HG03108 (cell line): ENCODE measurements around the gene EEFSEC.

ENCODE experiments used
- ATAC-seq: cut with Tn5 transposase; IDR thresholded peaks from one replicate; pipeline ENCODE4 v1.9.1; 2021; ENCODE audit warnings: moderate library complexity; ENCODE audit not compliant: unreplicated experiment

Gene EEFSEC

DNA sequence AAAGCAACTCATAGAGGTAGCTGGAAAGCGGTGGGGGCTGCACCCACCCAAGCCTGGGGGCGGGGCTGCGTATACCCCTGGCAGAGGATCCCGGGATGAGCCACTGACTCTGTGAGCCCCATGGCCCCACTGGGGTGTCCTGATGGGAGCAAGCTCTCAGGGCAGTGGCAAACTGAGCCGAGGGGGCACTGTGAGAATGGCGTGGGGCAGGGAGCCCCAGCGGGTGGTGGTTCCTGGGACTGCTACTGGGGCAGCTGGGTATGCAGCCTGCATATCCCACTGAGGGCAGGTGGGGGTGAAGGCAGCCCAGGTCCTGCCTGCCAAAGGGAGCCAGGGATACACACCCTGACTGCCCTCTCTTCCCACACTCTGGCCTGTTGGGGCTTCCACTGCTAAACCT, 254.0 kb downstream of the EEFSEC start:
- ATAC-seq = no peak

DNA sequence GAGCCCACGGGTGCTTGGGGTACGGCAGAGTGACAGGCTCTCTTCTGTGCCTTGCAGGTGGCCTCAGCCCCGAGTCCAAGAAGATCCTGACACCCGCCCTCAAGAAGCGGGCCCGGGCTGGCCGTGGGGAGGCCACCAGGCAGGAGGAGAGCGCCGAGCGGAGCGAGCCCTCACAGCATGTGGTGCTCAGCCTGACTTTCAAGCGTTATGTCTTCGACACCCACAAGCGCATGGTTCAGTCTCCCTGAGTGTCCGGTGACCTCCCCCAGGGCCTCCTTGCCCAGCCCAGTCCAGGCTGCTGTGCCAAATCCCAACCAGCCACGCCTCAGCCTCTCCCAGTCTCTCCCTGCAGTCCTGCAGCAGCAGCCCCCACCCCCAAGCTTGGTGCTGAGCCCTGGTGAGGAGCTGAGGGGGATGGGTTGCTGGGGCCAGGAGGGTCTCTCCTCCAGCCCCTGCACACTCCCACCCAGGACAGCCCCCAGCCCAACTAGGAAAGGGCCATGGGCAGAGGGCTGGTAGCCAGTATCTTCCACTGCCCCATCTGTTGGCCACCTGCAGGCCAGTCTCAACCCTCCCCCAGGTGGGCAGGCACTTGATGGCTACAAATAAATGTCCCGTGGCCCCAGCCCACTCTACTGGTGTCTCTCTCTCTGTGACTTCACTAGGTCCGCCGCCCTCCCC, 254.9 kb downstream of the EEFSEC start:
- no peak for ATAC-seq

DNA sequence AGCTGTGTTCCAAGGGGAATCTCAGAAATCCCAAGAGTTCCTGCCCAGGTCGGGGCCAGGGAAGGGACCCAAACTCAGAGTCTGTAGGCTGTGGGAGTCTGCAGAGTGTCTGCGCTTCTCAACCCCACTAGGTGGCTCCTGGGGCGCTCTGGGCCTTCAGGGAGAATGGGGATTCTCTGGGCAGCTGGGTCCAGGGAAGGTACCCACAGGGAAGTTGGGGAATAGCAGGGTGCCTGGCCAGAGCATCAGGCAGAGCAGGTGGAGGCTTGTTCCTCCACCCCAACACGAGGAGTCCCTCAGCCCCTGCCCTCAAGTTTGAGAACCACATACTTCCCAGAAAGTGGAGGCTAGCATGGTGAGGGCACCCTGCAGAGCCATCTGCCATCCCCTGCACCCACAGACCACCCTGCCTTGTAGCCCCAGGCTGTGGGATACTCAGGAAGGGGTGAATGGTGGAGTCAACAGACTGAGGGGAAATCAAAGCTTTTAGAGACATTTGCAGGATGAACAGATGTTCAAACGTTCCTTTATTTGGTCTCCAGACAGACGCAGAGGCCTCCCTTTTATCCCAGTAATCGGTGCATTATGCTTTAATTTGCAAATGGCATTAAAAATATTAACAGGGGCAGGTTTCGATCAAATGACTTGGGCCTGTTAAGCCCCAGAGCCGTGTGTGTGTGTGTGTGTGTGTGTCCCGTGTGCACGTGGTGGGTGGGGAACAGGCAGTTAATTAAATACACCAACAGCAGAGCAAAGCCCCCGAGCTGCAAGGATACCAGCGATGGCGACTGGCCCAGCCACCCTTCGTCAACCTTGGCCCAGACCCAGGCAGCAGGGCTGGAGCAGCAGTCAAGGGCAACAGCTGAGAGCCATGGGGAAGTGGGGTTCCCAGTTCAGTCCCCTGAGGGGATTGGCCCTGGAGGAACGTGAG, 255.7 kb downstream of the EEFSEC start:
- ATAC-seq = no peak

DNA sequence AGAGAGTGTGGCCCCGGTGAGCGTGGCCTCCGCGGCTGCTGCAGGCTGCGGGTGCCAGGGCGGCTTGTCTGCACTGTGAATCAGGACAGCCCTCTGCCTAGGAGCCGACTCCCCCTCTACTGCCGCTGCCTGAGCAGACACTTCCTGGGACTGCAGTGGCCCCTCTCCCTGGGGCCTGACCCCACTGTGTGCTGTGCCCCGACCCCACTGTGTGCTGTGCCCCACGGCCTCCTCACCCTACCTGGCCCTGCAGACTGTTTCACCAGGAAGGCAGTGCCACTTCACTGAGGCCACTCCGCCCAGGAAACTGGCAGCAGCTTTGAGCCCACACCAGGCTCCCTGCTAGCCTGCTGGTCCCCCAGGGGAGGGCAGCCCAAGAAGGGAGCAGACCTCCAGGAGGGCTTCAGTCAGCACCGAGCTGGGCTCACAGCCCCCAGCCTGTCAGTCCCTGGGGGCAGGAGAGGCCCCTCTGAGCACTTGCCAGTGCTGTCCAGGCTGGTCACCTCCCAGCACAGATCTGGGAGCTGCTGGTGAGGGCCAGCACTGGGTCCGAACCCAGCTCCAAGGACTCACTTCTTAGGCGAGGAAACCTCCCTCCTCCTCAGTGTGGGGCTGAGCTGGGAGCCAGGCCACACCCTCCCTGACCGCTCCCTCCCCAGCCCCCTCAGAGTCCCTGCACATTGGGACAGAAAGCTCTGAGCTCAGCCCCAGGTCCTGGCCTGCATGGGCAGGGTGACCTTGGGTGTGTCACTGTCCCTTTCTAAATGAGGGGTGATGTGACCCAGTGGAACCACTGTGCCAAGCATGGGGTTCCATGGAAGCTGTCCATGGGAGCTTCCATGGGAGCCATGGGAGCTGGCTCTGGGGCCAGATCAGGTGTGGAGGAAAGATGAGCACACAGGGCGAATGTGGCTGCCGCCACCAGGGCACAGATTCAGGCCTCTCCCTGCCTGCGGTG, 256.6 kb downstream of the EEFSEC start:
- no peak for ATAC-seq

DNA sequence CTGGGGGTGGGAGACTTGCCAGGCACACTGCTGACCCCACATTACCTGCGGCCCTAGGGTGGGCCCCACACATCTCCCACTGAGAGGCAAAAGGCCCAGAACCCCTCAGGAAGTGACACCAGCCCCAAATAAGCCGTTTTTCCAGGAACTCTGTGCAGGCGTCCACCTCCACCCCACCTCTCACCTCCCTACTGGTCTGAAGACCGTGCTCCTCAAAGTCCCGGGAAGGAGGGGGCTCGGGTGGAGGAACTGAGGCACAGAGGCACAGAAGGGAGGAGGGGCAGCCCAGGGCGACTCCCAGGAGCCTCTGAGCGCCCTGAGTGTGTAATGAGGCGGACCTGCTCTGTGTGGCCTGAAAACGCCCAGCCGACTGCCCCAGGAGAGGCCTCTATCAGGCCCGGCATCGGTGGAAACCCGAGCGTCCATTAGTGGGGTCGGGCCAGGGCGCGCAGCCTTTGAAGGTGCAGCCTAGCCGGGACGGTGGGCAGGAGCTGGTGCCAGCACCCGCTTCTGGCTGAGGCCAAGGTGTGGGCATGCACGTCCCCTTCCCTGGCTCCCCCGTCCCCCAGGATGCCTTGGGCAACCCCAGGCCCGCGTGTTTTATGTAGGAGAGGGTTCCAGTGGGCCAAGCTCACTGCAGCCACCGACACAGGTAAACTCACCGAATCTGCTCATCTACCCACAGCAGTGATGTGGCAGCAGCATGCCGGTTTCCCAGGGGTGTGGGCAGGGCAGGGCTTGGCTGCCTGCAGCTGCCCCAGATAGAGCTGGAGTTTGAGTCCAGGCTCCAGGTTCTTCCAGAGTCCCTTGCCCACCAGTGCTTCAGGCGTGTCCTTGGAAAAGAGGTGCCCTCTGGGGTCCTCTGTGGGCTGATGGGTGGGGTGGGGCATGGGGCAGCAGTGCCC, 257.6 kb downstream of the EEFSEC start:
- ATAC-seq = no peak

DNA sequence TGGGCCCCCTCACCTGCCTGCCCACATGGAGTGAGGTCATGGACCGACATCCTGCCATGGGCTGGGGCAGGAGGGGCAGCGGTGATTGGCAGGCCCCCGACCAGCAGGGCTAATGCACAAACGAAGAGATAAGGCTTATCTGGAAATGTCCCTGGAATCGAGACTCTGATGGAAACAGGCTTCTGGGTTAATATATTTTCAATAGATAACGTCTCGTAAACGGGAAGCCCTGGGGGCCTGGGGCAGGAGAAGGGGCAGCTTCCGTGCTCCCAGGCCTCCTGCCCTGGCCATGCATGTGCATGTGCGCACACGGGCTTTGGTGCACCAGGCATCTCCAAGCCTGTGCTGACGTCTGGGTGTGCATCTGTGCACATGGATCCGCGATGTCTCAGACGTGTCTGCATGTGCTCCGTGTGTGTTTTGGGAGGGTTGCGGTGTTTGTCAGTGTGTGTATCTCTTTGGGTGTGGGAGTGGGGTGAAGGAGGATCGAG, 258.3 kb downstream of the EEFSEC start:
- ATAC-seq = no peak

DNA sequence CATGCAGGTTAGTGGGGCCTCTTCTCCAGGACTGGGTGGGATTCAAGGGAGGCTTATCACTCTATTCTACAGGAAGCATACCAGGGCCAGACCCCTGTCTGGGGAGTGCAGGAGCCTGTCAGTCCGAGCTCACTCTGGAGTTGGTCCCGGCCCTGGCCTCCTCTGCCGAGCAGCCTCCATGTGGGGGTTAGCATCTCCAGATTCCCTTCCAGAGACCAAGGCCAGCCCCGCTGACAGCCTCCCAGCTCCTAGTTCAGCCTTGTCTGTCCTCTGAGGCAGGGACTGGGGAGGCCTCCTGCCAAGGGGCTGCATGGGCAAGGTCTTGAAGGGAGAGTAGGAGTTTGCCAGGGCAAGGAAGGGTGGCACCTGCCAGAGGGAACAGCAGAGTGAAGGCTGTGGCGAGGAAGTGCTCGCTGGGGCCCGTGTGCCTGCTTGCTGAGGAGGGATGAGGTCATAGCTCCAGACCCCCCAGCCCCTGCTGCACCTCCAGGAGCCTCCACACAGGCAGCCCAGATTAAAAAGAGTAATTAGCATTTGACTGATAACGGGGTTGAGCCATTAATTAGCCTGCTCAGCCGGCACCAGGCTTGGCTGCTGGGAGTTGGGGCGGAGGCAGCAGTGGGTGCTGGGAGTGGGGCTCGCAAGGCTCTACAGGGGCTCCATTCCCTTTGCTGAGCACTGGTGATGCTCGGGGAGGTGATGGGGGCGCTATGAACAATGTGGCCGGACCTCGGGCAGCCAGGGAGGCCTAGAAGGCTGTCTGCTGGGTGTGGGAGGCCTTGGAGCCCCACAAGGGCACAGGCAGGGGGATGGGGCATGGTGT, 259.1 kb downstream of the EEFSEC start:
- ATAC-seq = no peak

DNA sequence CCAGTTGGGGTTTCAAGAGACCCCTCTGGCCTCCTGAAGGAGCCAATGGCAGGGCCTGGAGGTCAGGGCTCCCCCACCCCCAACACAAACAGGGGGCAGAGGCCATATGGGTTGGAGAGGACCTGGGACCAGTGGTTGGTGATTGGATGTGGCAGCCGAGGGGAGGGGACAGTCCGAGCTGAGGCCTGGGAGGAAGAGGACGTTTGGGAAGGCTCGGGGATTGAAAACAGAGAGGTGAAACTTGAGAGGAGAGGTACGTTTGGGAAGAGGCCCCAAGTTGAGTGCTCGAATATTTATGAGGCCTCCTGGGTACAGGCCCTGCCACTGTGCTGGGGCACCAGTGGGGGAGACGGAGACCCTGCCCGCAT, 259.7 kb downstream of the EEFSEC start:
- no peak for ATAC-seq

DNA sequence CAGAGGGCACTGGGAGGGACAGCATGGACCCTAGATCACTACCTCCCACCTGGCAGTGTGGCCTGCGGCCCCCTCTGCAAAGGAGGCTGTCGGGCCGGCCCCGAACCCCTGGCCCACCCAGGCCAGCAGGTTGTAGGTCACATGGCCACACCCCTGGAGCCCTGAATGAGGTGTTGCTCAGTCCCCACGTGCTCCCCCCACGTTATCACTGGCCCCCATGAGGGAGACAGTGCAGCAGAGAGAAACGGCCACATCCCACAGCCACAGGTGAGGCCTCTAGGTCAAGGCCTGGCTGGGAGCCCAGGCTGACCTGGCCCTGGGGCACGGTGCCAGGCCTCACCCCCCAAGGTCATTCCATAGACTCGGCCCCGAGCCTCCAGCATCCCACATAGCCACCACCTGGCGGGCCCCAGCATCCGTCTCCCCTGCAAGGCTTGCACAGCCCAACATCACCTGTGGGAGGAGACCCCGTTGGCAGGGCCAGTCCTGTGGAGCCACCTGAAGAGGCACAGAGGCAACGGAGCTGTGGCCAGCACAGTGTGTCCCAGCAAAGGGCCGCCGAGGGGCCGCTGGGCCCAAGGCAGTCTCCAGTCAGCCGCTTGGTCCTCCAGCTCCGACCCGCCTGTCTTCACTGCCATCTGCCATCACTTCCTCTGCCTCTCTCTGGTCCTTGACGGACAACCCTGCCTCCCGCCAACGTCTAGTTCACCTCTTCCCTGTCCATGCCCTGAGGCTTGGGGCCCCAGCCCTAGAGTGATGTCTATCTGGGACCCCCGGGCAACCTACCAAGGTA, 260.3 kb downstream of the EEFSEC start:
- no peak for ATAC-seq

DNA sequence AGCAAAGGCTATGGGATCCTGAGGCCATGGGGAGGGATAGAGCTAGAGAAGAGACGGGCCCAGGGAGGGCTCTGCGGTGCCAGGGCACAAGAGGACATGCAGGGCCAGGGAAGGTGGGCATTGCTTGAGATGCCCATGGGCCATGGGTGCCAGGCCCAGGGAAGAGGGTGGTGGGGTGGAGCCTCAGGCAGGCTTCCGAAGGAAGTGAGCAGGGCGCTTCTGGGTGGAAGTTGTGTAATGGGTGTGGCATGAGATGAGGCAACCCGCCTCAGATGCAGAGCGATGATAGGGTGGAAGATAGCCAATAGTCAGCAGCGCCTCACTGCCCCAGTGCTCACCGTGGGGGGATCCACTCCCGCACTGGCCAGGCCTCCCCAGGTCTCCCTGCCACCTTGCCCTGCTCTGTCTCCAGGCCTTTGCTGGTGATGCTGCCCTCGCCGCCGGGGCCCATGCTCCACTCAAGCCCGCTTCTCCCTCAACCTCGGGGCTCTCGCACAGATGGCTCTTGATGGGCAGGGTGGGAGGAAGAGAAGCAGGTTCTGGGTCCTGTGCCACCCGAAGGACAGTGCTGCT, 262.0 kb downstream of the EEFSEC start:
- no peak for ATAC-seq

DNA sequence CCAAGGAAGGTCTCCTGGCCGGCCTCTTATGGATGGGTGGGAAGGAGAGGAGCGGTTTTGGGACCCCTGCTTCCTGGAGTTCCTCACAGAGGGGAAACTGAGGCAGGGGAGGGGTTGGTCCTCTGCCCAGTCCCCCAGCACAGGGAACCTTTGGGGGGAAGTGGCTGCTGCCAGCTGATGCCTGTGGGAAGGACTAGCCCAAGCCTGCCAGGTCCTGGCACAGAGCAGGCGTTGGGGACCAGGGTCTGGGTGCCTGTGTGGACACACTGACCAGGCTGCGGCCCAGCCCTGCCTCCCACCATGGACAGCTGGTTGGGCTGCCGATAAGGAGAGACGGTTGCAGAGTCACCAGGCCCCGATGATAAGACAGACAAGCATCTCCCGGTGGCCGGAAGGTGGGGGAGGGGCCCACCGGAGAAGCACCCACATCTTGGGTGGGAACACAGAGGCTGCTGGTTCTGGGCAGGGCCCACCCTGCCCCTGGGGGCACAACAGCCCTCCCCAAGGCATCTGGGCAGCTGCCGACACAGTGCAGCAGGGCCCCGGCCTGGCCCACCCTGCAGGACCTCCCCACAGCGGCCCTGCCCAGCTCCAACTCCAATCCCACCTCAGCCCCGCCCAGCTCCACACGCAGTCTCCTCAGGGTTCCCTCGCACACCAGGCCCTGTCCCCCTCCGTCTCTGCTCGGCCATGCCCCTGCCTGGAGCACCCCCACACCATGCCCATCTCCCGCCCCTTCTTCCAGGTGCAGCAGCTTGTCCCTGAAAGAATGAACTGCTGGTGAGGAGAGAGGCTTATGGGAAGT, 262.7 kb downstream of the EEFSEC start:
- ATAC-seq = no peak

DNA sequence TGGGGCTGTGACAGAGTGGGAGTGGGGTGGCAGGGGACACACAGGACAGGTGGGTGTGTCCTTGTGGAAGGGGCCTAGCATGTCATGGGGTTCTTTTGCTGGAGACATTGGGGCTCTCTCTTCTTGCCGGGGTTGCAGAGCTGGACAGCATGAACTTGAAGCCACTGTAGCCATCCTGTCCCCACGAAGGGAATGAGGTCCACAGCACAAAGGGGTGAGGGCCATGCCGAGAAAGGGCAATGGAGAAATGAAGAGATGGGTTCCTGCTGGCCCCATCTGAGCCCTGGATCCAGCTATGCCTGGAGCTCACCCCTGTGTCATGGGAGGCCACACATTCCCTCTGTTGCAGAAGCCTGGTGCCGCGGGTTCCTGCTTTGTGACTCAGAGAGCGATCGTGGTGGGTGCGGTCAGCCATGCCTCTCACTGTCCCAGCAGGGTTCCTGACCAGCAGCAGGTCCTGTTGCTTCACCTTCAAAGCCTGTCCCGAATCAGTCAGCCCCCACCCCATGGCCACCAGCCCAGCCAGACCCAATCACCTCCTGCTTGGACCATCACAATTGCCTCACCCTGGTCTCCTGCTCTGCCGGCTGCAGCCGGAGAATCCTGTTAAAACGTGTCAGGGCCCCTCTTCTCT, 263.4 kb downstream of the EEFSEC start:
- ATAC-seq = no peak

DNA sequence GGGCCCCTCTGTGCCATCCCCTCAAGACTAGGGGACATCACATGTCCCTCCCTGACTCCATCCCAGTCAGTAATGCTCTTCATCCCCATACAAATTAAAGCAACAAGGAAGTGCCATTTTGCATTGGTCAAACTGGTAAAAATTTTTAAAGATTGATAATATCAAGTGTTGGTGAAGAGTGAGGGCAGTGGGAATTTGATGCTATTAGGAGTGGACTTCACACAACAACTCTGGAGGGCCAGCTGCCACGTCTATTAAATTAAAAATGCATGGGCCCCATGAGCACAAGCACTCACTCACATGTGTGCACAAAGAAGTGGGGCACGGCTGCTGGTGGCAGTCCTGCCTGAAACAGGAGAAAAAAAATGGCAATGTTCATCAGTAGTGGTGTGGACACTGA, 265.6 kb downstream of the EEFSEC start:
- ATAC-seq = no peak

DNA sequence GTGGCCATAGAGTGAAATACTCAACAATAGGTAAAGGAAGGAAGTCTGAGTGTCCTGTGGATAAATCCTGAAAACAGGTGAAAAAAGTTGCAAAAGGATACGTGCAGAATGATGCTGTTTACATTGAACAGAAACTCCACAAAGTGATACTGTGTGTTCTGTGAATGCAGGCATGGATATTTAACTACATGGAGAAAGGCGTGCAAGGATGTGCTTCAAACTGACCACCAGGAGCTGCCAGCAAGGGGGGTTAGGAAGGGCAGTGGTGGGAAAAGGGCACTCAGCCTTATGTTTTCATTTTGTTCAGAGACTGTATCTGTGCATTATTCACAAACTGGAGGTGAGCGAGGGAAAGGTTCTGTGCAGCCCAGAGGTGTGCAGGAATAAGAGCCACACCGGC, 266.0 kb downstream of the EEFSEC start:
- ATAC-seq = no peak

DNA sequence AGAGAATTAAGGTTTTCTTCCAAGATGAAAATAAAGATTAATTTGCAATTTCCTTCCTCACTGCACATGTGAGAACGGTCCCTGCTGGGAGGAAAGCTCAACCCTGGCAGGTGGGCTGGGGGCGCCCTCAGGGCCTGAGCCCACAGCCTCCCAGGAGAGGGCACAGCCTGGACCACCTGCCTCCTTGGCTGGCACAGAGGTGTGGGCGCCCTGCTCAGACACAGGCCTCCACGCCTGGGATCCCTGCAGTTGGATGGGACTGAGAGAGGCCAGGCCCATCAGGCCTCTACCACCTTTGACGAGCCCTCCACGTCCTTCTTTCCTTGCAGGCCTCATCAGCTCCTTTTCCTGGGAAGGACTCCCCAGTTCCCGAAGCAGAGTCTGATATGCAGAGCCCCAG, 267.0 kb downstream of the EEFSEC start:
- no peak for ATAC-seq

DNA sequence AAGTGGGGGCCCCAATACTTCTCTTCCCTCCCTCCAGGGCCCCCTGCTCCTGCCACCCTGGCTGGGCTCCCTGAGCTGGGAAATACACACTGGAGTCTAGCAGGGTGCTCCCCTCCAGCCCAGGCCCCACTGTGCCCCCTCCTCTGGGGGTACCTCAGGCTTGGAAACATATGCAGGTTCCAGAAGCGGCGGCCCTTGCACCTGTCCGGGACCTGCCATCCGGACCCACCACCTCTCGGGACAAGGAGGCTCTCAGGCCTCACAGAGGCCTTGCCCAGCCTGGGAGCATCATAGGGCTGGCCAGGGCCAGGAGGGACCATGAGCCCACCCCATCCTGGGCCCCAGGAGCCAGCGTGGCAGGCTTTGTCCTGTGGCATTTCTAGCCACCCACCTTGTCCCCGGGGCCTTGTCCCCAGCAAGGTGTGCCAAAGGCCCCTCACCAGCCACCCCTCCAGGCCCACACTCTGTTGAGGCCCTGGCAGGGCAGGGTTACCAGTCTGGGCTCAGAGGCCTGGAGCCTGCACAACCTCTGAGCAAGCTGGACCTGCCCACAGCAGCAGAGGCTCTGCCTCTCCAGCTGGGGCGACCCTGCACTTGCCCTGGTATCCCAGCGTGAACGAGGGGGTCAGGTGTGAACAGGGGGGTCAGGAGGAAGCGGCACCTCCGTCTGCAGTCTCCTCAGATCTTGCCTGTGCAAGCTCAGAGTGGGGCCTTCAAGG, 267.6 kb downstream of the EEFSEC start:
- no peak for ATAC-seq
